H1 (cell line): ENCODE data around the gene OLFM1. TPM values are rescaled to one million over a fixed set of nuclear protein-coding genes. Genes with fewer than 3 reads are reported as not detected.

Experiments used
- CTCF ChIA-PET: fragments of 300-600 bp; sonication (Branson Sonifier 250); formaldehyde crosslinking; loops from one replicate; lab custom pipeline; 2021; ENCODE audit not compliant: partially characterized antibody; lab: Charles Lee
- POLR2A ChIA-PET: fragments of 300-600 bp; sonication (Branson Sonifier 250); formaldehyde crosslinking; loops from one replicate; lab custom pipeline; 2021; ENCODE audit warnings: inconsistent platforms; ENCODE audit not compliant: partially characterized antibody; lab: Charles Lee
- DNase-seq, 2 experiments: peaks; one replicate each; pipeline versions ENCODE4 v3.0.0 to v3.0.0-alpha.2; 2010 to 2022; ENCODE audit warnings: low spot score in 2 of 2, low read depth in 1 of 2, mixed read lengths in 1 of 2
- FAIRE-seq: peaks from 2 replicates; lab custom pipeline; 2011; peaks lifted over from hg19 to GRCh38; lab: Jason Lieb, UNC
- H2AFZ ChIP-seq: 2 replicates; pipeline ENCODE4 v1.8.1; 2012; ENCODE audit warnings: low read length, inconsistent platforms
- H2AK5ac ChIP-seq: 2 replicates; pipeline ENCODE4 v1.6.1; 2013; ENCODE audit warnings: low read depth, low read length
- H2BK120ac ChIP-seq: replicated peaks from 2 replicates; pipeline ENCODE3; 2013; ENCODE audit warnings: low read depth, low read length, inconsistent platforms
- H2BK12ac ChIP-seq: 2 replicates; pipeline ENCODE4 v1.6.1; 2013; ENCODE audit warnings: low read depth, low read length
- H2BK15ac ChIP-seq: 2 replicates; pipeline ENCODE4 v1.6.1; 2013; ENCODE audit warnings: low read length
- H2BK20ac ChIP-seq: 2 replicates; pipeline ENCODE4 v1.6.1; 2013; ENCODE audit warnings: low read length
- H2BK5ac ChIP-seq: 2 replicates; pipeline ENCODE4 v1.6.1; 2013; ENCODE audit warnings: low read depth, low read length
- H3K14ac ChIP-seq: 2 replicates; pipeline ENCODE4 v1.6.1; 2013; ENCODE audit warnings: inconsistent platforms; ENCODE audit not compliant: insufficient read length
- H3K18ac ChIP-seq: 2 replicates; pipeline ENCODE4 v1.6.1; 2013; ENCODE audit warnings: low read length; ENCODE audit errors: extremely low read depth
- H3K23ac ChIP-seq: 2 replicates; pipeline ENCODE4 v1.6.1; 2013; ENCODE audit warnings: inconsistent platforms; ENCODE audit not compliant: insufficient read length
- H3K23me2 ChIP-seq: 2 replicates; pipeline ENCODE4 v1.6.1; 2013; ENCODE audit warnings: low read depth, low read length
- H3K27ac ChIP-seq: 2 replicates; pipeline ENCODE4 v1.6.1; 2011; ENCODE audit warnings: low read depth, low read length, inconsistent platforms
- H3K27me3 ChIP-seq, 4 experiments: replicated peaks in 1 of 4; 1 replicate in 1 of 4; 2 replicates in 3 of 4; pipeline versions ENCODE4 v1.6.1 to v1.8.1; 2011 to 2013; ENCODE audit warnings: low read length in 3 of 4, mild to moderate bottlenecking in 3 of 4, inconsistent platforms in 2 of 4, mixed read lengths in 2 of 4, moderate library complexity in 1 of 4; ENCODE audit not compliant: control insufficient read depth in 3 of 4, insufficient read depth in 3 of 4; ENCODE audit errors: extremely low read depth in 1 of 4
- H3K36me3 ChIP-seq, 4 experiments: 2 replicates each; pipeline versions ENCODE4 v1.6.1 to v1.8.1; 2011 to 2013; ENCODE audit warnings: mild to moderate bottlenecking in 4 of 4, low read length in 3 of 4, moderate library complexity in 2 of 4, control low read depth in 1 of 4, inconsistent platforms in 1 of 4; ENCODE audit not compliant: insufficient read depth in 4 of 4, control insufficient read depth in 2 of 4
- H3K4ac ChIP-seq: replicated peaks from 2 replicates; pipeline ENCODE3; 2013; ENCODE audit warnings: low read length, low read depth, mixed read lengths, inconsistent platforms; ENCODE audit not compliant: insufficient read length
- H3K4me1 ChIP-seq, 4 experiments: replicated peaks in 1 of 4; 1 replicate in 1 of 4; 2 replicates in 3 of 4; pipeline versions ENCODE4 v1.6.1 to v1.8.1; 2011 to 2013; ENCODE audit warnings: low read length in 3 of 4, inconsistent platforms in 2 of 4, mixed read lengths in 1 of 4; ENCODE audit not compliant: insufficient read depth in 4 of 4, control insufficient read depth in 3 of 4
- H3K4me2 ChIP-seq, 2 experiments: 2 replicates each; pipeline versions ENCODE4 v1.6.1 to v1.8.1; 2011 to 2013; ENCODE audit warnings: low read depth in 2 of 2, low read length in 2 of 2, control low read depth in 1 of 2, inconsistent platforms in 1 of 2, mild to moderate bottlenecking in 1 of 2; ENCODE audit not compliant: insufficient read depth in 1 of 2
- H3K4me3 ChIP-seq, 4 experiments: fragments of 200-600, 300-600 bp in 1 of 4; sonication (generic), shearing (Covaris generic), sonication (Bioruptor Twin) in 1 of 4; 2 replicates each; pipeline versions ENCODE4 v1.5.1 to v1.8.1; 2011 to 2016; ENCODE audit warnings: low read length in 4 of 4, low read depth in 3 of 4, control low read depth in 2 of 4, inconsistent platforms in 2 of 4, mild to moderate bottlenecking in 2 of 4, mixed read lengths in 1 of 4, moderate library complexity in 1 of 4; ENCODE audit not compliant: insufficient read depth in 2 of 4; ENCODE audit errors: extremely low read depth in 1 of 4
- H3K56ac ChIP-seq: replicated peaks from 2 replicates; pipeline ENCODE3; 2013; ENCODE audit warnings: low read depth, mild to moderate bottlenecking, mixed read lengths, low read length, inconsistent platforms; ENCODE audit not compliant: insufficient read length
- H3K79me1 ChIP-seq: 2 replicates; pipeline ENCODE4 v1.6.1; 2013; ENCODE audit warnings: low read depth, low read length, control low read depth
- H3K79me2 ChIP-seq, 2 experiments: 2 replicates each; pipeline versions ENCODE4 v1.6.1 to v1.8.1; 2012 to 2013; ENCODE audit warnings: low read length in 2 of 2, mild to moderate bottlenecking in 2 of 2, inconsistent platforms in 1 of 2; ENCODE audit not compliant: insufficient read depth in 2 of 2, control insufficient read depth in 1 of 2
- H3K9ac ChIP-seq, 4 experiments: replicated peaks in 1 of 4; 1 replicate in 1 of 4; 2 replicates in 3 of 4; pipeline versions ENCODE4 v1.6.1 to v1.8.1; 2011 to 2013; ENCODE audit warnings: low read depth in 3 of 4, low read length in 3 of 4, control low read depth in 2 of 4, mild to moderate bottlenecking in 2 of 4, moderate library complexity in 2 of 4, inconsistent platforms in 1 of 4; ENCODE audit errors: extremely low read depth in 1 of 4
- H3K9me3 ChIP-seq, 2 experiments: 2 replicates each; pipeline versions ENCODE4 v1.6.1 to v1.8.1; 2012 to 2013; ENCODE audit warnings: mild to moderate bottlenecking in 2 of 2, moderate library complexity in 2 of 2, control low read depth in 1 of 2, inconsistent platforms in 1 of 2, low read depth in 1 of 2, low read length in 1 of 2, mixed read lengths in 1 of 2; ENCODE audit not compliant: insufficient read depth in 2 of 2
- H4K20me1 ChIP-seq, 2 experiments: replicated peaks in 1 of 2; 2 replicates each; pipeline versions ENCODE3 to v1.8.1; 2011 to 2013; ENCODE audit warnings: inconsistent platforms in 2 of 2, low read length in 2 of 2, mild to moderate bottlenecking in 1 of 2; ENCODE audit not compliant: insufficient read depth in 2 of 2, control insufficient read depth in 1 of 2
- H4K5ac ChIP-seq: 2 replicates; pipeline ENCODE4 v1.6.1; 2013; ENCODE audit warnings: low read length, low read depth, mixed read lengths, inconsistent platforms; ENCODE audit not compliant: insufficient read length
- H4K8ac ChIP-seq: 2 replicates; pipeline ENCODE4 v1.8.0; 2013; ENCODE audit warnings: mild to moderate bottlenecking, moderate library complexity, low read length, inconsistent platforms; ENCODE audit not compliant: insufficient read depth; ENCODE audit errors: extremely low read depth
- H4K91ac ChIP-seq: replicated peaks from 2 replicates; pipeline ENCODE3; 2013; ENCODE audit warnings: low read length, mixed read lengths, inconsistent platforms; ENCODE audit not compliant: insufficient read length
- BACH1 ChIP-seq: IDR thresholded peaks from 2 replicates; pipeline ENCODE4 v1.6.1; 2012; ENCODE audit warnings: low read length, improper control_type of control experiment
- SRF ChIP-seq: IDR thresholded peaks from 2 replicates; pipeline ENCODE4 v1.6.1; 2011; ENCODE audit warnings: mild to moderate bottlenecking, low read depth, low read length, moderate library complexity
- WGBS, 2 experiments: shearing (Covaris generic) in 1 of 2; methylation state at CpG; one replicate each; pipeline versions ENCODE4 v1.1.6 to v1.1.7; 2013 to 2015; ENCODE audit warnings: low lambda C conversion rate in 2 of 2, mixed read lengths in 2 of 2, inconsistent platforms in 1 of 2, low coverage in 1 of 2, missing lambda C conversion rate in 1 of 2; ENCODE audit not compliant: insufficient replicate concordance in 2 of 2, insufficient coverage in 1 of 2, insufficient read length in 1 of 2; ENCODE audit errors: extremely low coverage in 1 of 2, missing lambda C conversion rate in 1 of 2; 5-methylcytosine and 5-hydroxymethylcytosine counted together
- polyA plus RNA-seq, 7 experiments: library from polyadenylated mRNA; depleted of rRNA in 3 of 7; stranded (reverse) in 5 of 7; unstranded in 2 of 7; fragments of >200 nt in 5 of 7; fragments of 200-250 nt in 2 of 7; gene quantifications; 1 replicate in 5 of 7; 2 replicates in 1 of 7; 4 replicates in 1 of 7; pipeline versions ENCODE4 v1.2.1 to v1.2.3, GENCODE V29; 2011 to 2013; ENCODE audit warnings: missing spikeins in 2 of 7, mixed read lengths in 2 of 7
- total RNA-seq: library from RNA; stranded (reverse); fragmentation: NEBNext Ultra II Directional; extraction: Animal tissue kit (Norgen Biotek cat#: 25700); gene quantifications from 2 replicates; pipeline ENCODE4 v1.2.1, GENCODE V29; 2021

Gene OLFM1
- total and polyA plus RNA-seq, 2 of the 8 experiments (the other 6 are each of a cell fraction or from before 2014, with no cell fraction given): 53.0 to 53.4 TPM

GRCh38 chr9:135167849-135168655 is 80.6 kb downstream of the OLFM1 start:
- Histone ChIP-seq H3K23ac (no peak overlapping the region), H4K5ac (no peak overlapping the region), H3K4ac (no peak overlapping the region), H3K23me2 (no peaks in the 10 kb centered on the region), H4K20me1 (peaks cover 0 to 5% of the 10 kb centered on the region in 2 experiments), H4K91ac (no peak overlapping the region), H3K4me1 (peaks cover 0 to 10% (median 3%) of the 10 kb centered on the region in 4 experiments; a peak in 6 of 7 replicates), H3K9me3 (no peaks in the 10 kb centered on the region), H2BK120ac (no peak overlapping the region), H3K14ac (no peak overlapping the region), H3K18ac (no peak overlapping the region), H3K79me2 (no peaks in the 10 kb centered on the region), H2BK20ac (no peak overlapping the region), H3K27me3 (no peaks in the 10 kb centered on the region), H3K79me1 (no peaks in the 10 kb centered on the region), H3K4me3 (no peak overlapping the region), H2AK5ac (no peak overlapping the region), H2AFZ (no peak overlapping the region), H3K36me3 (no peaks in the 10 kb centered on the region), H3K9ac (no peak overlapping the region), H3K27ac (no peak overlapping the region), H2BK15ac (no peak overlapping the region), H4K8ac (no peak overlapping the region), H3K56ac (no peak overlapping the region), H3K4me2 (no peak overlapping the region), H2BK5ac (no peak overlapping the region), H2BK12ac (no peak overlapping the region)
- ChIA-PET CTCF (no interaction called here), POLR2A (no interaction called here)
- FAIRE-seq: no peak
- WGBS, 2 experiments: 92% methylated on average over 22 of the region's 23 CpGs; no CpG with 5 or more reads in 1 of the 2 experiments
- no peak for DNase-seq
- TF ChIP-seq SRF: no peak
- TF ChIP-seq BACH1: no peak
